GM19238 (cell line): Measurements from ENCODE around the gene FOXD3.
A peak's percentile ranks its signal among the peaks of the same experiment; 100 is the strongest.

Experiments used
- DNase-seq: peaks from one replicate; pipeline ENCODE4 v3.0.0; 2011; ENCODE audit warnings: low spot score; ENCODE audit not compliant: insufficient read length

FOXD3 gene

GRCh38 chr1:63322114-63322943, at the start of gene FOXD3:
FOXD3 (plus strand) TSS chr1:63322567; CDS start chr1:63323059, 492 bp downstream.
- no peak for DNase-seq

GRCh38 chr1:63272811-63273210, 49.6 kb upstream of the FOXD3 start:
- no peak for DNase-seq

- no peak for DNase-seq
Observed at GRCh38 chr1:63274371-63274770, 48.0 kb upstream of the FOXD3 start.

GRCh38 chr1:63274979-63275378, 47.4 kb upstream of the FOXD3 start:
- DNase-seq, result no peak

GRCh38 chr1:63276624-63277023, 45.7 kb upstream of the FOXD3 start:
- no peak for DNase-seq

GRCh38 chr1:63277195-63278192, 44.9 kb upstream of the FOXD3 start:
- no peak for DNase-seq

- DNase-seq, result no peak
Observed at GRCh38 chr1:63281753-63282152, 40.6 kb upstream of the FOXD3 start.

- DNase-seq, result no peak
Observed at GRCh38 chr1:63289135-63289534, 33.2 kb upstream of the FOXD3 start.

- DNase-seq, result no peak
Observed at GRCh38 chr1:63294803-63295594, 27.4 kb upstream of the FOXD3 start.

- DNase-seq, result no peak
Observed at GRCh38 chr1:63304410-63304809, 18.0 kb upstream of the FOXD3 start.

GRCh38 chr1:63305043-63305442, 17.3 kb upstream of the FOXD3 start:
- DNase-seq, result no peak

- no peak for DNase-seq
Observed at GRCh38 chr1:63307196-63307794, 15.1 kb upstream of the FOXD3 start.

- no peak for DNase-seq
Observed at GRCh38 chr1:63316598-63316983, 5.8 kb upstream of the FOXD3 start.

GRCh38 chr1:63316984-63317816, 5.2 kb upstream of the FOXD3 start:
- peak; percentile 60 for DNase-seq

GRCh38 chr1:63317817-63318152, 4.6 kb upstream of the FOXD3 start:
- DNase-seq, result no peak

- DNase-seq, result no peak
Observed at GRCh38 chr1:63318201-63318979, 4.0 kb upstream of the FOXD3 start.

GRCh38 chr1:63319046-63320021, 3.0 kb upstream of the FOXD3 start:
- DNase-seq, result no peak

- no peak for DNase-seq
Observed at GRCh38 chr1:63320022-63320721, 2.2 kb upstream of the FOXD3 start.
